BLaER1 (cell line): ENCODE results near the gene GGTA1.
"Not testable (repeated sequence)": the region's sequence is repeated elsewhere in the genome, so short reads cannot be mapped to it uniquely, and the experiment has no call there.

ENCODE experiments used
- H3K27ac ChIP-seq: shearing (Covaris generic); formaldehyde crosslinking; 2 replicates; pipeline ENCODE4 v1.8.1; 2022
- H3K27me3 ChIP-seq: shearing (Covaris generic); formaldehyde crosslinking; 2 replicates; pipeline ENCODE4 v1.8.1; 2022
- H3K36me3 ChIP-seq: shearing (Covaris generic); formaldehyde crosslinking; 2 replicates; pipeline ENCODE4 v1.8.1; 2022
- H3K4me1 ChIP-seq: shearing (Covaris generic); formaldehyde crosslinking; 2 replicates; pipeline ENCODE4 v1.8.1; 2022
- H3K4me2 ChIP-seq: shearing (Covaris generic); formaldehyde crosslinking; 2 replicates; pipeline ENCODE4 v1.8.1; 2022
- H3K4me3 ChIP-seq: shearing (Covaris generic); formaldehyde crosslinking; 2 replicates; pipeline ENCODE4 v1.8.1; 2022
- H3K9ac ChIP-seq: shearing (Covaris generic); formaldehyde crosslinking; 2 replicates; pipeline ENCODE4 v1.8.1; 2022
- H3K9me3 ChIP-seq: shearing (Covaris generic); formaldehyde crosslinking; 2 replicates; pipeline ENCODE4 v1.8.1; 2022
- H4K20me1 ChIP-seq: shearing (Covaris generic); formaldehyde crosslinking; 2 replicates; pipeline ENCODE4 v1.8.1; 2022
- Cebpa-rat ChIP-seq: shearing (Covaris generic); IDR thresholded peaks from 2 replicates; pipeline ENCODE4 v1.8.1; 2022

GGTA1 gene

GRCh38 chr9:121451586-121451985 lies 48.1 kb downstream of the GGTA1 start:
- no peak for TF ChIP-seq Cebpa-rat
- Histone ChIP-seq H3K36me3 (no peaks in the 10 kb centered on the region), H3K4me2 (0 out of 2 replicates have a peak overlapping the region, but pooled peaks have one; percentile 5), H3K9ac (no peak overlapping the region), H4K20me1 (no peaks in the 10 kb centered on the region), H3K4me3 (no peak overlapping the region), H3K27me3 (no peaks in the 10 kb centered on the region), H3K9me3 (no peaks in the 10 kb centered on the region), H3K27ac (no peak overlapping the region), H3K4me1 (peaks cover 48% of the 10 kb centered on the region)

- peaks cover 44% of the 10 kb centered on the region for H3K4me1 ChIP-seq
- H3K36me3 ChIP-seq: no peaks in the 10 kb centered on the region
- H3K27ac ChIP-seq: no peak overlapping the region
- H4K20me1 ChIP-seq: no peaks in the 10 kb centered on the region
- no peaks in the 10 kb centered on the region for H3K9me3 ChIP-seq
- no peaks in the 10 kb centered on the region for H3K27me3 ChIP-seq
- no peak overlapping the region for H3K4me3 ChIP-seq
- H3K9ac ChIP-seq: no peak overlapping the region
- TF ChIP-seq Cebpa-rat: no peak
- H3K4me2 ChIP-seq: no peak overlapping the region
These were observed 49.4 kb downstream of the GGTA1 start for GRCh38 chr9:121450241-121450640.

- Histone ChIP-seq H3K9ac (no peak overlapping the region), H3K4me1 (peaks cover 41% of the 10 kb centered on the region), H4K20me1 (no peaks in the 10 kb centered on the region), H3K9me3 (no peaks in the 10 kb centered on the region), H3K36me3 (no peaks in the 10 kb centered on the region), H3K4me3 (no peak overlapping the region), H3K4me2 (no peak overlapping the region), H3K27ac (no peak overlapping the region), H3K27me3 (no peaks in the 10 kb centered on the region)
- no peak for TF ChIP-seq Cebpa-rat
These were observed 49.9 kb downstream of the GGTA1 start for GRCh38 chr9:121449786-121450185.

- H3K27me3 ChIP-seq: no peaks in the 10 kb centered on the region
- peak overlapping the region; percentile 62 for H3K4me2 ChIP-seq
These were observed 52.3 kb downstream of the GGTA1 start for GRCh38 chr9:121447321-121447834.

GRCh38 chr9:121445986-121446385 lies 53.7 kb downstream of the GGTA1 start:
- Histone ChIP-seq H3K9me3 (no peaks in the 10 kb centered on the region), H3K4me1 (peaks cover 27% of the 10 kb centered on the region), H3K4me3 (no peak overlapping the region), H4K20me1 (no peaks in the 10 kb centered on the region), H3K9ac (no peak overlapping the region), H3K27me3 (no peaks in the 10 kb centered on the region), H3K27ac (no peak overlapping the region), H3K36me3 (no peaks in the 10 kb centered on the region), H3K4me2 (peak overlapping the region; percentile 62)
- TF ChIP-seq Cebpa-rat: no peak

More at GRCh38 chr9:121447321-121447834, 52.3 kb downstream of the GGTA1 start:
- Histone ChIP-seq H4K20me1 (no peaks in the 10 kb centered on the region), H3K36me3 (no peaks in the 10 kb centered on the region), H3K27ac (no peak overlapping the region), H3K9me3 (no peaks in the 10 kb centered on the region), H3K4me1 (peaks cover 33% of the 10 kb centered on the region), H3K4me3 (no peak overlapping the region), H3K9ac (no peak overlapping the region)
- TF ChIP-seq Cebpa-rat: no peak

GRCh38 chr9:121443981-121444380 lies 55.7 kb downstream of the GGTA1 start:
- Histone ChIP-seq H3K4me1 (peaks cover 28% of the 10 kb centered on the region), H3K9me3 (no peaks in the 10 kb centered on the region), H3K9ac (no peak overlapping the region), H3K4me3 (no peak overlapping the region), H3K36me3 (no peaks in the 10 kb centered on the region), H3K27ac (no peak overlapping the region), H4K20me1 (no peaks in the 10 kb centered on the region), H3K27me3 (no peaks in the 10 kb centered on the region), H3K4me2 (no peak overlapping the region)
- TF ChIP-seq Cebpa-rat: no peak

GRCh38 chr9:121441165-121441564 lies 58.5 kb downstream of the GGTA1 start:
- Histone ChIP-seq H3K4me1 (peaks cover 10% of the 10 kb centered on the region), H3K4me3 (no peak overlapping the region), H3K36me3 (no peaks in the 10 kb centered on the region), H3K4me2 (no peak overlapping the region), H3K9me3 (no peaks in the 10 kb centered on the region), H4K20me1 (no peaks in the 10 kb centered on the region), H3K9ac (no peak overlapping the region), H3K27me3 (no peaks in the 10 kb centered on the region), H3K27ac (no peak overlapping the region)
- no peak for TF ChIP-seq Cebpa-rat

- no peak for TF ChIP-seq Cebpa-rat
- H3K4me1 ChIP-seq: peaks cover 6% of the 10 kb centered on the region; the same call in 1 of the 2 replicates
- H3K4me2 ChIP-seq: no peak overlapping the region
- no peaks in the 10 kb centered on the region for H3K27me3 ChIP-seq
- H4K20me1 ChIP-seq: no peaks in the 10 kb centered on the region
- no peak overlapping the region for H3K9ac ChIP-seq
- no peak overlapping the region for H3K4me3 ChIP-seq
- H3K9me3 ChIP-seq: no peaks in the 10 kb centered on the region
- H3K27ac ChIP-seq: no peak overlapping the region
- H3K36me3 ChIP-seq: no peaks in the 10 kb centered on the region
These were observed 59.7 kb downstream of the GGTA1 start for GRCh38 chr9:121439711-121440664.

GRCh38 chr9:121439016-121439415 lies 60.6 kb downstream of the GGTA1 start:
- Histone ChIP-seq H3K4me1 (peaks cover 6% of the 10 kb centered on the region; the same call in 1 of the 2 replicates), H3K27ac (no peak overlapping the region), H4K20me1 (no peaks in the 10 kb centered on the region), H3K4me2 (no peak overlapping the region; the same call in 1 of the 2 replicates), H3K4me3 (no peak overlapping the region), H3K27me3 (no peaks in the 10 kb centered on the region), H3K9me3 (no peaks in the 10 kb centered on the region), H3K9ac (no peak overlapping the region), H3K36me3 (no peaks in the 10 kb centered on the region)
- no peak for TF ChIP-seq Cebpa-rat

GRCh38 chr9:121437891-121438290 lies 61.8 kb downstream of the GGTA1 start:
- H3K27ac ChIP-seq: no peak overlapping the region
- H3K4me1 ChIP-seq: peaks cover 6% of the 10 kb centered on the region; the same call in 1 of the 2 replicates
- no peaks in the 10 kb centered on the region for H3K9me3 ChIP-seq
- TF ChIP-seq Cebpa-rat: no peak; the same call in 1 of the 2 replicates
- H3K27me3 ChIP-seq: no peaks in the 10 kb centered on the region
- no peaks in the 10 kb centered on the region for H4K20me1 ChIP-seq
- no peaks in the 10 kb centered on the region for H3K36me3 ChIP-seq
- H3K9ac ChIP-seq: no peak overlapping the region
- H3K4me3 ChIP-seq: no peak overlapping the region
- H3K4me2 ChIP-seq: no peak overlapping the region

- H3K27me3 ChIP-seq, H3K36me3 ChIP-seq, H3K4me3 ChIP-seq, H3K4me1 ChIP-seq, H4K20me1 ChIP-seq, H3K9ac ChIP-seq, H3K9me3 ChIP-seq, H3K4me2 ChIP-seq, H3K27ac ChIP-seq: not testable (repeated sequence)
These were observed 62.6 kb downstream of the GGTA1 start for GRCh38 chr9:121437046-121437445.
